ENCODE results near the gene MIS12.

MIS12 gene

DNA sequence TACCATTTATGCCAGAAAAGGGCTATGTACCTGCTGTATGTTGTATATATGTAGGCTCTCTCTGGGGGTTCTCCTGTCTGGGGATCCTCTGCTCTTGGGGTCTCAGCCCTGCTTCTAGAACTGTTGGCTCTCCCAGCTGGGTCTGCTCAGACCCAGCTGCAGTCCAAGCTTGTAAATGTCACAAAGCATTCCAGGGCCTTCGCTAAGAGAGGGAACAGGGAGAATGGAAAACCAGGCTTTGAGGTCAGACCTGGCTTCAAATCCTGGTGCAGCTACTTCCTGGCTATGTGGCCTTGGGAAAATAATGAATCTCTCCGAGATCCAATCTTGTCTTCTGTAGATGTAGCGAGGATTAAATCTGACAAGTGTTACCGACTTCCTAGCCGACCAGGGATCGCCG lies 54.0 kb downstream of the MIS12 start:
- TF ChIP-seq, protein P1, sequence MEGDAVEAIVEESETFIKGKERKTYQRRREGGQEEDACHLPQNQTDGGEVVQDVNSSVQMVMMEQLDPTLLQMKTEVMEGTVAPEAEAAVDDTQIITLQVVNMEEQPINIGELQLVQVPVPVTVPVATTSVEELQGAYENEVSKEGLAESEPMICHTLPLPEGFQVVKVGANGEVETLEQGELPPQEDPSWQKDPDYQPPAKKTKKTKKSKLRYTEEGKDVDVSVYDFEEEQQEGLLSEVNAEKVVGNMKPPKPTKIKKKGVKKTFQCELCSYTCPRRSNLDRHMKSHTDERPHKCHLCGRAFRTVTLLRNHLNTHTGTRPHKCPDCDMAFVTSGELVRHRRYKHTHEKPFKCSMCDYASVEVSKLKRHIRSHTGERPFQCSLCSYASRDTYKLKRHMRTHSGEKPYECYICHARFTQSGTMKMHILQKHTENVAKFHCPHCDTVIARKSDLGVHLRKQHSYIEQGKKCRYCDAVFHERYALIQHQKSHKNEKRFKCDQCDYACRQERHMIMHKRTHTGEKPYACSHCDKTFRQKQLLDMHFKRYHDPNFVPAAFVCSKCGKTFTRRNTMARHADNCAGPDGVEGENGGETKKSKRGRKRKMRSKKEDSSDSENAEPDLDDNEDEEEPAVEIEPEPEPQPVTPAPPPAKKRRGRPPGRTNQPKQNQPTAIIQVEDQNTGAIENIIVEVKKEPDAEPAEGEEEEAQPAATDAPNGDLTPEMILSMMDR (conservative IDR thresholded peaks at IDR 0.05; ENCODE audit: low read depth, low read length) = no peak
- no peak for DNase-seq (ENCODE audit: low read depth)
- no peak overlapping the region for H3K4me3 ChIP-seq (ENCODE audit: low read depth, low read length)
